HG02798 (cell line): ENCODE measurements around the gene DIP2B.
"Not testable (repeated sequence)": the region's sequence is repeated elsewhere in the genome, so short reads cannot be mapped to it uniquely, and the experiment has no call there.

Experiments
- ATAC-seq: cut with Tn5 transposase; IDR thresholded peaks from one replicate; pipeline ENCODE4 v1.9.1; 2021; ENCODE audit warnings: mild to moderate bottlenecking; ENCODE audit not compliant: unreplicated experiment, poor library complexity

DIP2B gene

GRCh38 chr12:50546441-50547318, 41.9 kb downstream of the DIP2B start:
- ATAC-seq: no peak

- no peak for ATAC-seq
Observed at GRCh38 chr12:50547742-50548141, 43.0 kb downstream of the DIP2B start.

- ATAC-seq: no peak
Observed at GRCh38 chr12:50549885-50550284, 45.1 kb downstream of the DIP2B start.

GRCh38 chr12:50550530-50551223, 45.9 kb downstream of the DIP2B start:
- ATAC-seq: no peak

GRCh38 chr12:50551866-50552265, 47.1 kb downstream of the DIP2B start:
- no peak for ATAC-seq

- no peak for ATAC-seq
Observed at GRCh38 chr12:50554651-50555050, 49.9 kb downstream of the DIP2B start.

- no peak for ATAC-seq
Observed at GRCh38 chr12:50555471-50555885, 50.7 kb downstream of the DIP2B start.

GRCh38 chr12:50556273-50556672, 51.5 kb downstream of the DIP2B start:
- no peak for ATAC-seq

- not testable (repeated sequence) for ATAC-seq
Observed at GRCh38 chr12:50556796-50557195, 52.0 kb downstream of the DIP2B start.

GRCh38 chr12:50557421-50557820, 52.6 kb downstream of the DIP2B start:
- no peak for ATAC-seq

GRCh38 chr12:50558970-50559369, 54.2 kb downstream of the DIP2B start:
- no peak for ATAC-seq

- no peak for ATAC-seq
Observed at GRCh38 chr12:50562520-50563433, 58.0 kb downstream of the DIP2B start.

GRCh38 chr12:50563434-50563787, 58.6 kb downstream of the DIP2B start:
- no peak for ATAC-seq

GRCh38 chr12:50564237-50564947, 59.6 kb downstream of the DIP2B start:
- no peak for ATAC-seq

- ATAC-seq: no peak
Observed at GRCh38 chr12:50564948-50565297, 60.1 kb downstream of the DIP2B start.

GRCh38 chr12:50566066-50566465, 61.3 kb downstream of the DIP2B start:
- ATAC-seq: no peak

GRCh38 chr12:50567926-50568325, 63.1 kb downstream of the DIP2B start:
- no peak for ATAC-seq

GRCh38 chr12:50568338-50569091, 63.7 kb downstream of the DIP2B start:
- ATAC-seq: no peak

GRCh38 chr12:50569321-50569720, 64.5 kb downstream of the DIP2B start:
- ATAC-seq: no peak
